B cell (primary cell): ENCODE results near the gene ACOXL. TPM values are rescaled to one million over a fixed set of nuclear protein-coding genes. Genes with fewer than 3 reads are reported as not detected.
"Not testable (repeated sequence)": the region's sequence is repeated elsewhere in the genome, so short reads cannot be mapped to it uniquely, and the experiment has no call there.

Experiments used
- ATAC-seq: fragments of 200-7000 bp; cut with Tn5 transposase; one replicate; pipeline ENCODE4 v1.10.0; 2021; ENCODE audit warnings: low read depth, mild to moderate bottlenecking, moderate number of reproducible peaks, moderate library complexity
- CTCF ChIA-PET: fragments of 350-600 bp; sonication (Branson Sonifier 250); formaldehyde crosslinking; loops from one replicate; lab custom pipeline; 2021; ENCODE audit warnings: antibody characterized with exemption, inconsistent platforms; lab: Charles Lee
- POLR2A ChIA-PET: fragments of 350-600 bp; sonication (Branson Sonifier 250); formaldehyde crosslinking; loops from one replicate; lab custom pipeline; 2021; ENCODE audit warnings: antibody characterized with exemption; lab: Charles Lee
- DNase-seq: peaks from one replicate; pipeline ENCODE4 v3.0.0; 2013
- H2AFZ ChIP-seq: 2 replicates; pipeline ENCODE4 v1.6.1; 2012; ENCODE audit warnings: mild to moderate bottlenecking, low read depth, low read length; ENCODE audit not compliant: insufficient read depth, poor library complexity, severe bottlenecking
- H3K27ac ChIP-seq, 2 donors: 1 replicate in 1 of 2; 2 replicates in 1 of 2; pipeline ENCODE4 v1.5.1; 2012 to 2013; ENCODE audit warnings: low read length in 2 of 2, mild to moderate bottlenecking in 2 of 2, moderate library complexity in 1 of 2
- H3K27me3 ChIP-seq, 4 experiments: fragments of 200-600 bp in 1 of 4; sonication (generic) in 1 of 4; replicated peaks in 1 of 4; 1 replicate in 2 of 4; 2 replicates in 2 of 4; pipeline versions ENCODE4 v1.6.1 to v1.7.0; 2013 to 2016; ENCODE audit warnings: low read length in 3 of 4, mild to moderate bottlenecking in 2 of 4, mixed read lengths in 1 of 4, moderate library complexity in 1 of 4; ENCODE audit not compliant: insufficient read depth in 4 of 4, control insufficient read depth in 3 of 4; ENCODE audit errors: control extremely low read depth in 1 of 4
- H3K36me3 ChIP-seq, 2 experiments: replicated peaks in 1 of 2; 1 replicate in 1 of 2; 2 replicates in 1 of 2; pipeline versions ENCODE4 v1.6.1 to v1.7.1; 2013; ENCODE audit warnings: low read length in 1 of 2; ENCODE audit not compliant: insufficient read depth in 2 of 2, control insufficient read depth in 1 of 2; ENCODE audit errors: control extremely low read depth in 1 of 2, extremely low read depth in 1 of 2
- H3K4me1 ChIP-seq, 2 donors: fragments of 200-600 bp in 1 of 2; sonication (generic) in 1 of 2; 1 replicate in 1 of 2; 2 replicates in 1 of 2; pipeline versions ENCODE4 v1.5.1 to v1.6.1; 2013 to 2017; ENCODE audit warnings: low read length in 2 of 2; ENCODE audit not compliant: control insufficient read depth in 2 of 2, insufficient read depth in 2 of 2
- H3K4me2 ChIP-seq: replicated peaks from 2 replicates; pipeline ENCODE3; 2012; ENCODE audit warnings: mild to moderate bottlenecking, low read depth, low read length; ENCODE audit not compliant: poor library complexity, severe bottlenecking
- H3K4me3 ChIP-seq, 5 experiments: fragments of 200-600 bp in 1 of 5; sonication (generic) in 1 of 5; 1 replicate in 3 of 5; 2 replicates in 2 of 5; pipeline versions ENCODE4 v1.5.1 to v1.7.0; 2011 to 2016; ENCODE audit warnings: low read length in 4 of 5, mild to moderate bottlenecking in 4 of 5, low read depth in 2 of 5, control low read depth in 1 of 5, moderate library complexity in 1 of 5; ENCODE audit not compliant: insufficient read depth in 1 of 5; ENCODE audit errors: control extremely low read depth in 1 of 5, extremely low read depth in 1 of 5
- H3K79me2 ChIP-seq: fragments of 200-600 bp; sonication (generic); one replicate; pipeline ENCODE4 v1.6.0; 2016; ENCODE audit warnings: low read length; ENCODE audit not compliant: control insufficient read depth, insufficient read depth
- H3K9ac ChIP-seq: fragments of 200-600 bp; sonication (generic); 2 replicates; pipeline ENCODE4 v1.6.1; 2017; ENCODE audit warnings: mild to moderate bottlenecking, low read length, moderate library complexity
- H3K9me3 ChIP-seq, 3 donors: one replicate each; pipeline versions ENCODE4 v1.6.1 to v1.7.1; 2013; ENCODE audit warnings: low read length in 2 of 3; ENCODE audit not compliant: control insufficient read depth in 2 of 3, insufficient read depth in 1 of 3; ENCODE audit errors: control extremely low read depth in 1 of 3
- H4K20me1 ChIP-seq: 2 replicates; pipeline ENCODE4 v1.6.0; 2012; ENCODE audit warnings: mild to moderate bottlenecking, low read length; ENCODE audit not compliant: insufficient read depth, control insufficient read depth, poor library complexity, severe bottlenecking
- H3K27ac Mint-ChIP-seq: one replicate; pipeline ENCODE4 v1.8.0; 2021; ENCODE audit warnings: mixed read lengths
- H3K27me3 Mint-ChIP-seq: one replicate; pipeline ENCODE4 v1.8.0; 2021; ENCODE audit warnings: mixed read lengths
- H3K4me1 Mint-ChIP-seq: one replicate; pipeline ENCODE4 v1.8.0; 2021; ENCODE audit warnings: mixed read lengths
- H3K4me3 Mint-ChIP-seq: one replicate; pipeline ENCODE4 v1.8.0; 2021; ENCODE audit warnings: mixed read lengths
- H3K9me3 Mint-ChIP-seq: one replicate; pipeline ENCODE4 v1.8.0; 2022; ENCODE audit warnings: mixed read lengths; ENCODE audit not compliant: insufficient read depth
- CTCF ChIP-seq: fragments of 200-600 bp; IDR thresholded peaks from one replicate; pipeline ENCODE4 v1.8.0; 2022; ENCODE audit warnings: antibody characterized with exemption, mild to moderate bottlenecking
- EZH2 ChIP-seq: IDR thresholded peaks from 2 replicates; pipeline ENCODE4 v1.6.1; 2012; ENCODE audit warnings: borderline replicate concordance, low read depth, mild to moderate bottlenecking, moderate library complexity, low read length; ENCODE audit not compliant: insufficient read depth, poor library complexity, severe bottlenecking
- WGBS: methylation state at CpG from one replicate; pipeline ENCODE4 v1.1.5; 2013; ENCODE audit warnings: missing lambda C conversion rate; ENCODE audit not compliant: insufficient coverage; 5-methylcytosine and 5-hydroxymethylcytosine counted together
- intact Hi-C: fragments of 100-400 bp; cut with micrococcal nuclease; formaldehyde crosslinking; loops from one replicate; pipeline ENCODE4 v1.10.0; 2022
- polyA plus RNA-seq: library from polyadenylated mRNA; depleted of rRNA; stranded (reverse); fragments of >200 nt; gene quantifications from 2 replicates; pipeline ENCODE4 v1.2.3, GENCODE V29; 2012
- total RNA-seq, 2 donors: library from RNA; stranded (reverse); fragments of 120-200 nt in 1 of 2; gene quantifications; 1 replicate in 1 of 2; 2 replicates in 1 of 2; pipeline versions ENCODE4 v1.2.3 to v1.2.4, GENCODE V29; 2013 to 2022

ACOXL gene
- total and polyA plus RNA-seq, 2 donors (not counting 1 experiment from before 2014, with no cell fraction given) = 0.06 TPM; not detected in 1

DNA sequence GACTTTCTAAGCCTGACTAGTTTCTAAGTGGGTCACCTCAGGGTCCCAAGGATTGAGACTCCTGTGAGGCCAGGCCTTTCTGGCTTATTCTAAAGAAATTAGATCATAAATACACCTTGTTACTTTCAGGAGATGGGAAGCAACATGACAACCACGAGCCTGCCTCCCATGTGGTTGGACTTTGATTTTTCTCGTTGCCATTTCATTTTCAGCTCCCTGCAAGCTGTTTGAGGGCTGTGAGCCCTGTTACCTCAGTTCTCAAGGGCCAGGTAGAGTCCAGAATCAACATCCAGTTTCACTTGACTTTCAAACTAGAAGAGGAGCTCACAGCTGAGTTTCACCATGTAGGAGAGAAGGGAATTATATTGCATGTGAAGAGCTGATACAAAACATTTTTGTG, 228.6 kb downstream of the ACOXL start:
- Mint-ChIP-seq H3K27me3 (peaks cover 14% of the 10 kb centered on the region), H3K9me3 (no peaks in the 10 kb centered on the region), H3K4me1 (no peaks in the 10 kb centered on the region), H3K27ac (no peak overlapping the region), H3K4me3 (no peak overlapping the region)
- ChIA-PET CTCF (no interaction called here), POLR2A (no interaction called here)
- WGBS = 47% methylated on average over 2 of the region's 2 CpGs
- DNase-seq (no peak), ATAC-seq (no peak)
- Histone ChIP-seq H3K4me1 (no peaks in the 10 kb centered on the region), H2AFZ (no peak overlapping the region), H4K20me1 (no peaks in the 10 kb centered on the region), H3K27ac (no peak overlapping the region), H3K36me3 (no peaks in the 10 kb centered on the region), H3K79me2 (no peaks in the 10 kb centered on the region), H3K9ac (no peak overlapping the region), H3K4me2 (no peak overlapping the region), H3K9me3 (no peaks in the 10 kb centered on the region), H3K4me3 (no peak overlapping the region), H3K27me3 (peaks cover 0 to 3% (median 0%) of the 10 kb centered on the region in 4 experiments)
- intact Hi-C loops = no loop called here
- TF ChIP-seq EZH2 (no peak), CTCF (no peak)

DNA sequence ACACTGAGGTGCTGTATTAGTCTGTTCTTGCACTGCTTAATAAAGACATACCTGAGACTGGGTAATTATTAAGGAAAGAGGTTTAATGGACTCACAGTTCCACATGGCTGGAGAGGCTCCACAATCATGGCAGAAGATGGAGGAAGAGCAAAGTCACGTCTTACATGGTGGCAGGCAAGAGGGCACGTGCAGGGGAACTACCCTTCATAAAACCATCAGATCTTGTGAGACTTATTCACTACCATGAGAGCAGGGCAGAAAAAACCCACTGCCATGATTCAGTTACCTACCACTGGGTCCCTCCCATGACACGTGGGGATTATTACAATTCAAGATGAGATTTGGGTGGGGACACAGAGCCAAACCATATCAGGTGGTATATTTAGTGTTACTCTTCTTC, 229.3 kb downstream of the ACOXL start:
- H3K27ac ChIP-seq, POLR2A ChIA-PET, intact Hi-C loops, H3K27ac Mint-ChIP-seq, H3K4me3 Mint-ChIP-seq, H3K79me2 ChIP-seq, H2AFZ ChIP-seq, H3K4me1 Mint-ChIP-seq, H3K4me3 ChIP-seq, CTCF ChIA-PET, ATAC-seq, H3K4me1 ChIP-seq, H4K20me1 ChIP-seq, H3K4me2 ChIP-seq, DNase-seq, H3K27me3 ChIP-seq, H3K9ac ChIP-seq, H3K36me3 ChIP-seq, H3K9me3 Mint-ChIP-seq, H3K9me3 ChIP-seq: not testable (repeated sequence)
- H3K27me3 Mint-ChIP-seq = peaks cover 14% of the 10 kb centered on the region
- 35% methylated on average over 2 of the region's 3 CpGs for WGBS
